ENCODE data around the gene LSS. TPM values are rescaled to one million over a fixed set of nuclear protein-coding genes. Genes with fewer than 3 reads are reported as not detected.

The LSS gene
- total and polyA plus RNA-seq, 2 of the 8 experiments (the other 6 are each of a cell fraction or from before 2014, with no cell fraction given), result 96.1 to 123 TPM

DNA sequence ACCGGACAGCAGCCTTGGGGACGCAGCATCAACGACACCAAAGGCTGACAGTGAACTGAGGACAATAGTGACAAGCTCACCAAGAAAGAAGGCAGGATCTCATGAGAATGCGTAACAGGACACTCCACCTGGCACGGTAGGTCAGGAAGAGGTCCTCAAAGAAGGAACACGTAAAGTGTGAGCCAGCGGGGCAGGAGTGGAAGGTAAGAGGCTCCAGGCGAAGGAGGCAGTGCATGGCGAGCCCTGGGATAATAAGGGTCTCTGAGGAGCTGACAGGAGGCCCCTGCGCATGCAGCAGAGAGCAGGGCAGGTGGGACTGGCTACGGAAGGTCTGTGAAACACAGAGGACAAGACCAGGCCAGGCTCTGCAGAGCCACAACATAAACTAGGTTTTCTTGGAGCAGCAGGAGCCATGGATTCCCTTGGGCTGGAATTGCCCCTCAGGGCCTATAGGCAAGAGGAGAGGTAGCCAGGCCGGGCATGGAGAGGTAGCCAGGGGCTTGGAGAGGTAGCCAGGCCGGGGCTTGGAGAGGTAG is 8.2 kb downstream of the LSS start:
- H3K14ac ChIP-seq (ENCODE audit: insufficient read length), result no peak overlapping the region
- H3K18ac ChIP-seq (ENCODE audit: extremely low read depth, low read length), result no peak overlapping the region
- ChIA-PET POLR2A (ENCODE audit: partially characterized antibody) (no interaction called here), CTCF (ENCODE audit: partially characterized antibody) (interaction anchor here (0.6 to 1.2 kb wide), 3 partner anchors 9 to 74 kb away, joined by 3 to 4 read pairs (median 3); no protein-coding TSS in a partner anchor)
- no peak overlapping the region for H4K91ac ChIP-seq (replicated peaks; ENCODE audit: insufficient read length, low read length)
- WGBS, 2 experiments (ENCODE audit: extremely low coverage in 1 of 2, insufficient coverage in 1 of 2, insufficient read length in 1 of 2, insufficient replicate concordance in 2 of 2, low coverage in 1 of 2, low lambda C conversion rate in 2 of 2, missing lambda C conversion rate in 1 of 2), result 93% methylated on average over 13 of the region's 13 CpGs; no CpG with 5 or more reads in 1 of the 2 experiments
- peaks cover 3 to 39% of the 10 kb centered on the region in 2 experiments; a peak in 3 of 4 replicates for H3K79me2 ChIP-seq (ENCODE audit: control insufficient read depth in 1 of 2, insufficient read depth in 2 of 2, low read length in 2 of 2)
- H3K36me3 ChIP-seq (ENCODE audit: control insufficient read depth in 2 of 4, insufficient read depth in 4 of 4, low read length in 3 of 4), result peaks cover 4 to 23% (median 14%) of the 10 kb centered on the region in 4 experiments; a peak in 5 of 8 replicates
- H2AFZ ChIP-seq (ENCODE audit: low read length), result no peak overlapping the region
- no peak overlapping the region for H2BK15ac ChIP-seq (ENCODE audit: low read length)
- no peak overlapping the region for H2BK120ac ChIP-seq (replicated peaks; ENCODE audit: low read depth, low read length)
- no peak overlapping the region for H2AK5ac ChIP-seq (ENCODE audit: low read depth, low read length)
- no peak overlapping the region for H3K56ac ChIP-seq (replicated peaks; ENCODE audit: insufficient read length, low read depth, low read length)
- H3K4me3 ChIP-seq (ENCODE audit: extremely low read depth in 1 of 4, insufficient read depth in 2 of 4, low read depth in 3 of 4, low read length in 4 of 4), result no peak overlapping the region
- H3K4me2 ChIP-seq (ENCODE audit: insufficient read depth in 1 of 2, low read depth in 2 of 2, low read length in 2 of 2), result no peak overlapping the region
- H3K4ac ChIP-seq (replicated peaks; ENCODE audit: insufficient read length, low read depth, low read length), result no peak overlapping the region
- H3K23ac ChIP-seq (ENCODE audit: insufficient read length), result no peak overlapping the region
- no peak overlapping the region for H4K5ac ChIP-seq (ENCODE audit: insufficient read length, low read depth, low read length)
- peaks cover 0 to 2% (median 0%) of the 10 kb centered on the region in 4 experiments; a peak in 1 of 7 replicates for H3K4me1 ChIP-seq (replicated peaks in 1 of 4; ENCODE audit: control insufficient read depth in 3 of 4, insufficient read depth in 4 of 4, low read length in 3 of 4)
- no peak overlapping the region for H3K27ac ChIP-seq (ENCODE audit: low read depth, low read length)
- no peak overlapping the region for H4K8ac ChIP-seq (ENCODE audit: extremely low read depth, insufficient read depth, low read length)
- no peaks in the 10 kb centered on the region for H3K9me3 ChIP-seq (ENCODE audit: insufficient read depth in 2 of 2, low read depth in 1 of 2, low read length in 1 of 2)
- no peaks in the 10 kb centered on the region for H3K23me2 ChIP-seq (ENCODE audit: low read depth, low read length)
- H3K79me1 ChIP-seq (ENCODE audit: low read depth, low read length), result peaks cover 32% of the 10 kb centered on the region
- H2BK12ac ChIP-seq (ENCODE audit: low read depth, low read length), result no peak overlapping the region
- DNase-seq (ENCODE audit: low read depth in 1 of 2, low spot score in 2 of 2), result no peak
- H2BK20ac ChIP-seq (ENCODE audit: low read length), result no peak overlapping the region
- H2BK5ac ChIP-seq (ENCODE audit: low read depth, low read length), result no peak overlapping the region; the same call in 1 of the 2 replicates
- H4K20me1 ChIP-seq (replicated peaks in 1 of 2; ENCODE audit: control insufficient read depth in 1 of 2, insufficient read depth in 2 of 2, low read length in 2 of 2), result peaks cover 6 to 39% of the 10 kb centered on the region in 2 experiments
- no peak for FAIRE-seq
- no peak overlapping the region for H3K9ac ChIP-seq (replicated peaks in 1 of 4; ENCODE audit: extremely low read depth in 1 of 4, low read depth in 3 of 4, low read length in 3 of 4)
- no peaks in the 10 kb centered on the region for H3K27me3 ChIP-seq (replicated peaks in 1 of 4; ENCODE audit: control insufficient read depth in 3 of 4, extremely low read depth in 1 of 4, insufficient read depth in 3 of 4, low read length in 3 of 4)
- TF ChIP-seq ATF3 (IDR thresholded peaks at IDR 0.05; ENCODE audit: insufficient read depth, low read depth, low read length) (no peak), EZH2 (IDR thresholded peaks at IDR 0.05; ENCODE audit: low read depth, low read length, severe bottlenecking) (no peak), KDM1A (IDR thresholded peaks at IDR 0.05; ENCODE audit: borderline replicate concordance, low read length) (no peak), EGR1 (IDR thresholded peaks at IDR 0.05; ENCODE audit: borderline replicate concordance, low read depth, low read length) (no peak), SRF (IDR thresholded peaks at IDR 0.05; ENCODE audit: low read depth, low read length) (no peak), POU5F1 (IDR thresholded peaks at IDR 0.05; ENCODE audit: low read depth, low read length) (no peak), ASH2L (IDR thresholded peaks at IDR 0.05; ENCODE audit: low read length) (no peak), RFX5 (IDR thresholded peaks at IDR 0.05; ENCODE audit: borderline replicate concordance, low read depth, low read length) (no peak), KDM5A (IDR thresholded peaks at IDR 0.05; ENCODE audit: low read length) (no peak), SIN3A (conservative IDR thresholded peaks at IDR 0.05 in 1 of 2, IDR thresholded peaks at IDR 0.05 in 1 of 2; ENCODE audit: low read depth in 1 of 2, low read length in 2 of 2) (no peak), RNF2 (IDR thresholded peaks at IDR 0.05; ENCODE audit: borderline replicate concordance, low read depth, low read length, missing control alignments, poor library complexity, severe bottlenecking) (no peak)
- TF ChIP-seq, protein P1, sequence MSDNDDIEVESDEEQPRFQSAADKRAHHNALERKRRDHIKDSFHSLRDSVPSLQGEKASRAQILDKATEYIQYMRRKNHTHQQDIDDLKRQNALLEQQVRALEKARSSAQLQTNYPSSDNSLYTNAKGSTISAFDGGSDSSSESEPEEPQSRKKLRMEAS (IDR thresholded peaks at IDR 0.05), result no peak

All from H1 (cell line).